NCI-H446 (cell line): ENCODE data around the gene SELPLG.
"Not testable (repeated sequence)": the region's sequence is repeated elsewhere in the genome, so short reads cannot be mapped to it uniquely, and the experiment has no call there.

Experiments used
- DNase-seq, 2 experiments: peaks; one replicate each; lab custom pipeline; 2025; lab: John Stamatoyannopoulos, UW

SELPLG gene

DNA sequence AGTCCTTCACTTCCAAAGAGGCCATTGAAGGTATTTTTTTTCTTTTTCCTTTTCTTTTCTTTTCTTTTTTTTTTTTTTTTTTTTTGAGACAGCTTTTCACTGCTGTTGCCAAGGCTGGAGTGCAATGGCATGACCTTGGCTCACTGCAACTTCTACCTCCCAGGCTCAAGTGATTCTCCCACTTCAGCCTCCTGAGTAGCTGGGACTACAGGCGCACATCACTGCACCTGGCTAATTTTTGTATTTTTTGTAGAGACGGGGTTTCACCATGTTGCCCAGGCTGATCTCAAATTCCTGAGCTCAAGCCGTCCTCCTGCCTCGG is 14.8 kb downstream of the SELPLG start:
- not testable (repeated sequence) for DNase-seq

- peak; percentile 18 to 82 for DNase-seq
Measured at GRCh38 chr12:108618079-108618952, 15.4 kb downstream of the SELPLG start.

GRCh38 chr12:108616941-108617858 is 16.5 kb downstream of the SELPLG start:
- no peak for DNase-seq

GRCh38 chr12:108616359-108616758 is 17.3 kb downstream of the SELPLG start:
- DNase-seq: no peak

DNA sequence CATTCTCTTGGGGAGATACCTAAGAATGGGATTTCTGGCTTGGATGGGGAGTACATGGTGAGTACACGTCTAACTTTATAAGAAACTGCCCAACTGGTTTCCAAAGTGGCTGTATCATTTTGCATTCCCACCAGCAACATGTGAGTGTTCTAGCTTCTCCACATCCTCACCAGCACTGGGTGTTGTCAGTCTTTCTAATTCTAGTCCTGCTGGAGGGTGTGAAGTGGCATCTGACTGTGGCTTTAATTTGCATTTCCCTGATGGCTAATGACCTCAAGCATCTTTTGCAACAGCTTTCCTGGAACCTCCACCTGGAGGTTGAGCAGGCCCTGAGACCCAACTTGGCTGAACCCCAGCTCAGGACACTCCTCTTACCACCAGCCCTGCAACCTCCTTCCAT is 17.8 kb downstream of the SELPLG start:
- no peak for DNase-seq

DNA sequence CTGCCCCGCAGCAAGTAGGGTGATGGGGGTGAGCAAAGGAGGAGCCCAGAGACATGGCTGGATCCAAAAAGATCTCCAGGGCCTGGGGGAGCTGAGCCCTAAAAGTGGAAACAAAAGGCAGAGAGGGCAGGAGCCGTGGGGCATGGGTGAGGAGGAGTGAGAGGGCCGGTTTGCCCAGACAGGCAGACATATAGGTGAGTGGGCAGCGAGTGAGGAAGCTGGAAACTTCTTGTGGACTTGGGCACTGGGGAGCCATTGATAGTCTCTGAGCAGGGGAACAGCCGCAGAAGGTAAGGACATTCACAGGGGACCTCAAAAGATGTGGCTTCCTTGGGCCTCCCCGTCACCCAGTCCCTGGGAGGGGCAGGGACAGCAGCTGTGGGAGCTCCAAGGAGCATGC is 19.1 kb downstream of the SELPLG start:
- DNase-seq: no peak

DNA sequence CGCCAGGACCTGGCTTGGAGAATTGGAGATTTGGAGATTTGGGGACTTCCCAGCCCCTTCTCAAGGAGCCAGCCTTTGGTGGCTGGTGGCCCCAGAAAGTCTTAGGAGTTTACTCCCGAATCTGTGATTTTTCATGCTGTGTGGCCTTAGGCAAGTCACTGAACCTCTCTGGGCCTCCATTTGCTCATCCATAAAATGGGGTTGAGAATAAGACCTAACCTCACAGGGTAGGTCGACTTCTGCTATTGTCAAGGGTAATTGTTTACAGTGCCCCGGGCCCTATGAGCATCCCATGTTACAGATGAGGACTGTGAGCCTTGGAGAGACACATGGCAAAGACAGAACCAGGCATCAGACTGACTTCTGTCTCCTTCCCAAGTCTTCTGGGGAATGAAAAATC is 19.7 kb downstream of the SELPLG start:
- no peak for DNase-seq

- no peak for DNase-seq
Measured at GRCh38 chr12:108613548-108613947, 20.1 kb downstream of the SELPLG start.

GRCh38 chr12:108612788-108613282 is 20.9 kb downstream of the SELPLG start:
- no peak for DNase-seq

DNA sequence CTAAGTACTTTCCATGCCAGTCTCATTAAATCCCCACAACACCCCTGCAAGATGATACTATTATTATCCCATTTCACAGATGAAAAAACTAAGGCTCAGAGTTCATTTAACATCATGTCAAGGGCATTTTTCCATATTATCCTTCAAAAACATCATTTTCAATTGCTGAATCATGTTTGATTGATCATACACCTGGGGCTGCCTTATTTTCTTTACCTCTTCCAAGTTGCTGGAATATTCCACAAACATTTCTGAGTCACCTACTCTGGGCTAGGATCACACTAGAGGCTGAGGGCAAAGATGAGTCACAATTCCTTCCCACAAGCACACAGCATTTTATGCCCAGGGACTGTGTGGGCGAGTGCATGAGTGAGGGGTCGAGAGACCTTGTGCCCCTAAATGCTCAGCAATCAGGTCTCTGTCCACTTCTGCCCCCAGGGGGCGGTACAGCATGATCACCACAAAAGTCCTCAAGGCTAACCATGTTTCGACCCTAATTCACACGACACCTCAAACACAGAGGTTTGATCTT is 21.7 kb downstream of the SELPLG start:
- DNase-seq: peak in 1 of 2 experiments; percentile 23

DNA sequence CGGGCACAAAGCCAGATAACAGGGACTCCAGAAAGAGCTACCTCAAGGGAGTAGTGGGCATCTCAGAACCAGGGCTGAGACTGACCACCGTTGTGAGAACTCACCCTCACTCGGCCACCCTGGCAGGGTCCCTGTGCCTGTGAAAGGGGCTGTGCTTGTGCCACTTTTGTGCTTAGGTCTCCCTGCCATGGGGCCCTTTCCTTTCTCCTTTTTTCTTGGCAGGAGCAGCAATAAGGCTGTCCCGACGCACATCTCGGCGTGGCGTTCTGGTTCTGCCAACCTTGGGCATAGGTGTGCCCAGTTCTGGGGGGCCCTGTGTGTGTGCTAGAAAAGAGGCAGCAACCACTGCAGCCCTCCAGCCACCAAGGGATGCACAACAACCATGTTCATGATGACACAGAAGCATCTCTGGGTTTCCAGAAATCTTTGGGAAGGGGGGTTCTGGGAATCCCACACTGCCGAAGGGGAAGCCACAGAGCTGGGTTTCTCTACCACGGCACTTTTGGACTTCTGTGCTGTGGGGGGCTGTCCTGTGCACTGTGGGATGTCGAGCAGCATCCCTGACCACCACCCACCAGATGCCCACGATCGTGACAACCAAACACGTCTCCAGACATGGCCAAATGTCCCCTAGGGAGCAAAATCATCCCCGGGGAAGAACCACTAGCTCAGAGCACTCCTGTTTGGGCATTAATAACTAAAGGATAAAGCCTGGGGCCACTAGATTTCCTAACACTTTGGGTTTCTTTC is 22.7 kb downstream of the SELPLG start:
- no peak for DNase-seq

- no peak for DNase-seq
Measured at GRCh38 chr12:108610336-108610815, 23.3 kb downstream of the SELPLG start.

DNA sequence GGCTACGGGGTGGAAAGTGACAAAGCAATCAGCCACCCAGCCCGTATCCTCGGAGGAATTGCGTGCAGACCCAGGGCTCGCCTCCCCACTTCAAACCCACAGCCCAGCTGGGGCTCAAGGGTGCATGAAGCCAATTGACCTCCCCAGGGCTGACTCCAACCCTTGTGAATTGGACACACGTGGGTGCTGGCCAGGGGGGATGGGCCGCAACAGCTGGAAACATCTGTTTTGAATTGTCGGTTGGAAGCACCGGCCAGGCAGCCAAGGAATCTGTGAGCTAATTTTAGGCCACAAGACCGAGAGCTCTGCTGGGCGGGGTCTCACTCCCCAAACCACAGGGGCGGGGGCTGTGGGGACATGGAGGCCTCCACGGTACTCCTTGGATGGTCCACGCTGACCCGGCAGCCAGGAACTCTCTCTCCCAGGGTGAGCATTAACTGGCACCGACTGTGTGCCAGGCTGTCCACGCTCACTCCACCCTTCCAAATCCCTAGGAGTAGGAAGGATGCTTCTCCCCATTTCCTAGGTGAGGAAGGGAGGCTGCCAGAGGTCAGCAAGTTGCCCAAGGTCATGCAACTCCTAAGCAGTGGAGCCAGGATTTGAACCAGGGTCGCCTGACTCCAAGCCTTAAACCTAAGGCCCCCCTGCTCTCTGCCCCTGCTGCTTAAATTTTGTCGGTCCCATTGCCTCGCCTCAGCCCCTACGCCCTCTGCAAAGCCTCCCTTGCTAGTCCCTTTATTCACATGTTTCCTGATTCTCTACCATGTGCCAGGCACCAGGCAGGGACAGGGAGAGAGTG is 24.0 kb downstream of the SELPLG start:
- no peak for DNase-seq

DNA sequence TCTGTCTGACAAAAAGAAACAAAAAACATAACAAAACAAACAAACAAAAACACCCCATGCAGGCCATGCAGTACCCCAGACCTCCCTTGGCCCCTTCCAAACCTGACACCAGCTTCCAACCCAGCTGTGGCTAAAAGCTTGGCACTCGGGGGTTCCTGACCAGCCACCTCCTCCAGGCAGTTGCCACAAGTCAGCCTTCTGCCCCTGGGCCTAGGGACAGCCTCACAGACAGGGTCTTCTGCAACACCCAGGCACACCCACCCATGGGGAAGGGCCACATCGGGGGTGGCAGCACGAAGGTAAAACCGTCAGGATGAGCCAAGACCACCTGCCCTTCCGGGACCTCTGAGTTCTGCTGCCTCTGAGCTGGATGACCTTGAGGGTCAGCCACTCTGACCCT is 25.1 kb downstream of the SELPLG start:
- DNase-seq: no peak

- DNase-seq: no peak
Measured at GRCh38 chr12:108607981-108608600, 25.6 kb downstream of the SELPLG start.

GRCh38 chr12:108606492-108606891 is 27.2 kb downstream of the SELPLG start:
- no peak for DNase-seq

DNA sequence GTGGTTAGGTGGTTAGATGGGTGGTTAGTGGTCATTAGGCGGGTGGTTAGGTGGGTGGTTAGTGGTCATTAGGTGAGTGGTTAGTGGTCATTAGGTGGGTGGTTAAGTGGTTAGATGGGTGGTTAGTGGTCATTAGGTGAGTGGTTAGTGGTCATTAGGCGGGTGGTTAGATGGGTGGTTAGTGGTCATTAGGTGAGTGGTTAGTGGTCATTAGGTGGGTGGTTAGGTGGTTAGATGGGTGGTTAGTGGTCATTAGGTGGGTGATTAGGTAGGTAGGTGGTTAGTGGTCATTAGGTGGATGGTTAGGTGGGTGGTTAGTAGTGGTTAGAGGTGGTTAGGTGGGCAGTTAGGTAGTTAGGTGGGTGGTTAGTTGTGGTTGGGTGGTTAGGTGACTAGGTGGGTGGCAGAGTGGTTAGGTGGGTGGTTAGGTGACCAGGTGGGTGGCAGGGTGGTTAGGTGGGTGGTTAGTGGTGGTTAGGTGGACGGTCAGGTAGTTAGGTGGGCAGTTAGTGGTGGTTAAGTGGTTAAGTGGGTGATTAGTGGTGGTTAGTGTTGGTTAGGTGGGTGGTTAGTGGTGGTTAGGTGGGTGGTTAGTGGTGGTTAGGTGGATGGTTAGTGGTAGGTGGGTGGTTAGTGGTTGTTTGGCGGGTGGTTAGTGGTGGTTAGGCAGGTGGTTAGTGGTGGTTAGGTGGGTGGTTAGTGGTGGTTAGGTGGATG is 27.8 kb downstream of the SELPLG start:
- DNase-seq: no peak

GRCh38 chr12:108605000-108605689 is 28.5 kb downstream of the SELPLG start:
- DNase-seq: no peak
